Skin epidermis (tissue), 12 donors: Measurements from ENCODE around the gene NUBPL.
A peak's percentile ranks its signal among the peaks of the same experiment; 100 is the strongest.

Source experiments
- H3K27ac ChIP-seq, 21 experiments: fragments of 200-600 bp; sonication (generic) in 11 of 21; one replicate each; pipeline ENCODE4 v1.5.0; 2020; ENCODE audit warnings: mild to moderate bottlenecking in 3 of 21, inconsistent platforms in 2 of 21, moderate library complexity in 2 of 21
- H3K4me3 ChIP-seq, 7 experiments: fragments of 200-600 bp; sonication (generic) in 2 of 7; one replicate each; pipeline ENCODE4 v1.5.0; 2020; ENCODE audit warnings: inconsistent platforms in 2 of 7, mild to moderate bottlenecking in 2 of 7, moderate library complexity in 1 of 7

NUBPL gene, protein sequence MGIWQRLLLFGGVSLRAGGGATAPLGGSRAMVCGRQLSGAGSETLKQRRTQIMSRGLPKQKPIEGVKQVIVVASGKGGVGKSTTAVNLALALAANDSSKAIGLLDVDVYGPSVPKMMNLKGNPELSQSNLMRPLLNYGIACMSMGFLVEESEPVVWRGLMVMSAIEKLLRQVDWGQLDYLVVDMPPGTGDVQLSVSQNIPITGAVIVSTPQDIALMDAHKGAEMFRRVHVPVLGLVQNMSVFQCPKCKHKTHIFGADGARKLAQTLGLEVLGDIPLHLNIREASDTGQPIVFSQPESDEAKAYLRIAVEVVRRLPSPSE

DNA sequence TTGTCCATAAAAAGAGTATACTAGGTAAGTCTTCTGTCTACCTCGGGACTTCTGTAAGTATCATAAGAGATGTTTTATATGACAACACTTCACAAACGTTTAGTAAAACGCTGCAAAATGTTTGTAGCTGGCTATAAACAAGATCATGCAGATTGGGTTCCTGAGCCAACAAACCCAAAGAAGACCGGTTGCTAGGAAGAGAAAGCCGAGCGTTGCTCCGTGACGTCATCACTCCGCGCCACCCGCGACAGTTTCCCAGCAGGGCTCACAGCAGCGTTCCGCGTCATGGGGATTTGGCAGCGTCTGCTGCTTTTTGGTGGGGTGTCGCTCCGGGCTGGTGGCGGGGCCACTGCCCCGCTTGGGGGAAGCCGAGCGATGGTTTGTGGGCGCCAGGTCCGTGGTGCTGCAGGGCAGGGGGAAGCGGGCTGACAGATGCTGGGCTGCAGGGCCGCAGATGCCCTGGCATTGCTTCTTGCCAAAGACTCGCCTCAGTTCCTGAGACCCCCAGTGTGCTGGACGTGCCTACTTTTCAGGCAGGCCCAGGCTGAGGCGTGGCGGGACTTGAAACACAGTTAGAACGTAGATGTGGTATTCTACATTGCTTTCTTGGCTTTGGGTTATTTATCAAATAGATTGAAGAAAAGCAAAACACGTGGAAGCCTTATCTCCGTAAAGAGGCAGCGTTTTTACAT, at the start of gene NUBPL:
Gene NUBPL (plus strand): TSS at position 250 of the 692 bp plus-strand sequence. CDS start 36 bp downstream, at position 286.
- peak within 1 kb of the TSS; percentile 67 to 95 (median 71) for H3K4me3 ChIP-seq
- H3K27ac ChIP-seq, result peak within 1 kb of the TSS; percentile 75 to 95 (median 87)

DNA sequence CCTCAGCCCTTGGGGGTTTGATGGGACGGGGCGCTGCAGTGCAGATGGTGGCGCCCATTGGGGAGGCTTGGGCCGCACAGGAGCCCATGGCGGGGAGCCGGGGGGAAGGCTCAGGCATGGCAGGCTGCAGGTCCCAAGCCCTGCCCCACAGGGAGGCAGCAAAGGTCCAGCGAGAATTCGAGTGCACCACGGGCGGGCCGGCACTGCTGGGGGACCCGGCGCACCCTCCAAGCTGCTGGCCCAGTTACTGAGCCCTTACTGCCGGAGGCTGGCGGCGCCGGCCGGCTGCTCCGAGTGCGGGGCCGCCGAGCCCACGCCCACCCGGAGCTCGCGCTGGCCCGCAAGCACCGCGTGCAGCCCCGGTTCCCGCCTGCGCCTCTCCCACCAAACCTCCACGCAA, 34.1 kb upstream of the NUBPL start:
- Histone ChIP-seq H3K27ac (no peak overlapping the region), H3K4me3 (no peak overlapping the region)

DNA sequence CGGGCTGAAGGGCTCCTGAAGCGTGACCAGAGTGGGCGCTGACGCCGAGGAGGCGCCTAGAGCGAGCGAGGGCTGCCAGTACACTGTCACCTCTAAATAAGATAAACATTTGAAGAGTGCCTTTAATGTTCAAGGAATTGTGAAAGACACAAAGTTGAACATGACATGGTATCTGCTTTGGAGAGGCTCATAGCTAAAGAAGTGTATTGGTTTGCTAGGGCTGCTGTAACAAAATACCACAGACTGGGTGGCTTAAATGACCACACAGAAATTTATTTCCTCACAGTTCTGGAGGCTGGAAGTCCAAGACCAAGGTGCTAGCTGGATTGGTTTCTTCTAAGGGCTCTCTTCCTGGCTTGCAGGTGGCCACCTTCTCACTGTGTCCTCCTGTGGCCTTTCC, 33.7 kb upstream of the NUBPL start:
- Histone ChIP-seq H3K27ac (no peak overlapping the region), H3K4me3 (no peak overlapping the region)

DNA sequence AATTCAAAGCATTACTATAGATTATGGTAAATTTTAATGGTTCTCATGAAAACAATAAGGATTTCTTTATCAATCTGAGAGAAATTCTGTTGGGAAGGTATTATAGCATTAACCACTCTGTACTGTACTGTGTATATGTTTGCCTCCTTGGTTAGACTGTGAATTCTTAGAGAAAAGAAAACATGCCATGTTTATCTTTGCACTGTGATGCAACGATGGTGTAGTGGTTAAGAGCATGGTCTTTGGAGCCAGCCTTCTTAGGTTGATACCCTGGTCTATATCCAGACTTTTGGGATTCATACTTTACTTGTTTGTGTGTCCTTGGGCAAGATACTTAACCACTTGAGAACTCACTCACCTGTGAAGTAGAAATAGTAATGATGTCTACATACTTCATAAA, 32.2 kb upstream of the NUBPL start:
- Histone ChIP-seq H3K4me3 (no peak overlapping the region), H3K27ac (no peak overlapping the region)

DNA sequence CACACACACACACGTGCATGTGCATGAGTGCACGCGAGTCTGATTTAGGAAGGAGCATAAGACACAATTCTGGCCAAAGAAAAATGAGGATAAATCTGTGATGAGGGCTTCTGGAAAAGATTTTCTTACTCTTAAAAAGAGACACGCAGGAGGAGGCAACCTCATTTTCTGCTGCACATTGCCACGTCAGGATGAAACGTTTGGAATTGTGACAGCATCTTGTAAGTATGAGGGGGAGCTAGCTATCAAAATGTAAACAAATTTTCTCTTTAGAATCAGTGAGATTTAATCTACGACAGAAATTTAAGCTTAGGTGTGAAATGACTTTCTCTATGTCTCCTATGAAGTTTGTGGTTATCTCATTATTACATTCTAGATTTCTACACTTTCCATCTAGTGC, 31.1 kb upstream of the NUBPL start:
- Histone ChIP-seq H3K27ac (no peak overlapping the region), H3K4me3 (no peak overlapping the region)

DNA sequence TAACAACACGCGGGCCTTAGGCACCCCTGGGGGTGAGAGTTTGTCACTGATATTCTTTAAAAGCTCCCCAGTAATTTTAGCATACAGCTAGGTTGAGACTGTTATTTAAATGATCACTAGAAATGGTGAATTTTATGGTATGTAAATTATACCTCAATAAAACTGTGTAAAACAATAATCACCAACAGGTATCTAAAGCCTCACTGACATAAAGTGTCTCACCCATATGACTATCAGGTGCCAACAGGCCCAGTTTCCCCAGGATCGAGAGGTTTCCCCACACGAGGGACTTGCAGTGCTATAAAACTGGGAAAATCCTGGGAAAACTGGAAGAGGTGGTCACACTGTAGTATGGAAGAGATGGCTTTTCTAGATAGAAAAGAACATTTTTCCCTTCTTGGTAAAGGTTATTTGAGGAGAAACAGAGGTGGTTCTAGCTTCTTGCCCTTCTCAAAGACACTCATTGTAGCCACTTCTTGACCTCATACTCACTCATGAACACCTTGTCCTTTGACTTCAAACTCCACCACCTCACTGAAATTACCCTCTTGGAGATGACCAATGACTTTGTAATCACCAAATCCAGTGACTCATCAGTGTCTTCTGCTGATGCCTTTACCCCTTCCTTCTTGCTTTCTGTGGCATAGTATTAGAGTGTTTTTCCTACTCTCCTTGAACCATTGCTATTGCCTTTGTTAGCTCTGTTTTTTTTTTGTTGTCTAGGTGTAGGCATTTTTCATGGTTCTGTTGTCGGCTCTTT, 24.8 kb upstream of the NUBPL start:
- Histone ChIP-seq H3K4me3 (no peak overlapping the region), H3K27ac (no peak overlapping the region)

DNA sequence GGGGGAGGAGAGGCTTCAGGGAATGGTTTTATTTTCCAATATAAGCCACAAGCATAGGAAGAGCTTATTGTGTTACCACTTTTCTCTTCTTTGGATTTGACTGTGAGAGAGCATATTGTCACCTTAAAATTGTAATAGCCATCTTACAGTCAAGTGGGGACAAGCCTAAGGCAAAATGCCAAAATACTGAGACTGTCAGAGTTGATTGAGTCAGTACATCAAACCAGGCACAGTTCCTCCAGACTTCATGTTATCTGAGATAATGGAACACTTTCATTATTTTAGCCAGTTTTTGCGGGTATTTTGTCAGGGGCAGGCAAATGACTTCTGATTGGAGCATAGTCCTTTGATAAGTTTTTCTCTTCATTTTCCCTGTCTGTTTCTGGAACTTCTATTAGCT, 19.5 kb upstream of the NUBPL start:
- Histone ChIP-seq H3K4me3 (no peak overlapping the region), H3K27ac (no peak overlapping the region)

DNA sequence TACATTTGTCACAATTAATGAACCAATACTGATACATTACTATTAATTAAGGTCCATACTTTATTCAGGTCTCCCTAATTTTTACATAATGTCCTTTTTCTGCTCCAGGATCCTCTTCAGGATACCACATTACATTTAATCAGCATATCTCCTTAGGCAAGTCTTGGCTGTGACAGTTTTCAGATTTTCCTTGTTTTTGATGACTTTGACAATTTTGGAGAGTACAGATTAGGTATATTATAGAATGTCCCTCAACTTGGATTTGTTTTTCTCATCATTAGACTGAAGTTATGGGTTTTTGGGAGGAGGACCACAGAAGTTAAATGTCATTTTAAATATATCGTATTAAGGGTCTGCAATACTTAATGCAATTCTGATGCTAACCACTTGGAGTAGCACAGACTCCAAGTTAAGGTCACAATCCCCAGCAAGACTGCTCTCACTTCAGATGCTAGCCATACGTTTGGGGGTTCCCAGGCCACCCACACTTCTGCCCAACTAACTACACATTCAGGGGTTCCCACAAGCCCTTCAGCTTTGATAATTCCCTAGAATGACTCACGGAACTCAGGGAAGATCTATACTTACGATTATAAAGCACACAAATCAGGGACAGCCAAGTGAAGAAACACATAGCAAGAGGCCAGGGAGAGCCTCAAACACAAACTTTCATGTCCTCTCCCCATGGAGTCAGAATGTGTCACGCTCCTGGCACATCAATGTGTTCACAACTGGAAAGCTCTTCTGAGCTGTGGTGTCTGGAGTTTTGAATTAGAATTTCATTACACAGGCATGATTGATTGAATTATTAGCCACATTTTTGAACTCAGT, 17.0 kb upstream of the NUBPL start:
- Histone ChIP-seq H3K4me3 (no peak overlapping the region), H3K27ac (no peak overlapping the region)

DNA sequence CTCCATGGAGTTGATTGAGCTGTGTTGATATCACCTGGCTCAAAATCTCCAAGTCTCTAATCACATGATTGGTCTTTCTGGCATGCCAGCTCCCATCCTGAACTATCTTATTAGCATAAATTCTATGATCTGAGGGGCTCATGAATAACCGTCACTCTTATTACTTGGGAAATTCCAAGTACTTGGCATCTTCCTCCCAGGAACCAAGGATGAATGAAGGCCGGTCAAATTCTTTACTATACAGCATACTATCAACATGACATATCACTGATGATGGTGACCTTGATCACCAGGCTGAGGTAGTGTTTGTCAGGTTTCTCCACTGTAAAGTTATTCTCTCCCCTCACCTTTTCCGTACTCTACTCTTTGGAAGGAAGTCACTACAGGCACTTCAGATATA, 16.4 kb upstream of the NUBPL start:
- no peak overlapping the region for H3K27ac ChIP-seq
- no peak overlapping the region for H3K4me3 ChIP-seq

DNA sequence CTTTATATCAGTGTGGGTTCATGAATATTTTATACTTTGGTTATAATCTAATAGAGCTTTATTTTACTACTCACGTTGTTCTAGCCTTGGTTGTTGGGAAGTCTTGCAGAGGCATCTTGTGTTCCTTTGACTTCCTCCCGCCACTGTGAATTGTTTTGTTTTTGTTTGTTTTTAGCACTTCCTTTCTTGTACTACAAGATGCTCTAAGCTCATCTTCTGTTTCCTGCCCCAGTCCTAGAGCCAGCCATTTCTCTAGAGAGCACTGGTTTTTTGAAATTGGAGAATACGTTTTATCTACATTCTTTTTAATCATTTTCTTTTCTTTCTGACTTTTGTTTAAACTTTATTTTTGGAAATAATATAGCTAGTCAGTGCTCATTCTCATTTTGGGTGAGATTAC, 15.9 kb upstream of the NUBPL start:
- no peak overlapping the region for H3K27ac ChIP-seq
- no peak overlapping the region for H3K4me3 ChIP-seq

DNA sequence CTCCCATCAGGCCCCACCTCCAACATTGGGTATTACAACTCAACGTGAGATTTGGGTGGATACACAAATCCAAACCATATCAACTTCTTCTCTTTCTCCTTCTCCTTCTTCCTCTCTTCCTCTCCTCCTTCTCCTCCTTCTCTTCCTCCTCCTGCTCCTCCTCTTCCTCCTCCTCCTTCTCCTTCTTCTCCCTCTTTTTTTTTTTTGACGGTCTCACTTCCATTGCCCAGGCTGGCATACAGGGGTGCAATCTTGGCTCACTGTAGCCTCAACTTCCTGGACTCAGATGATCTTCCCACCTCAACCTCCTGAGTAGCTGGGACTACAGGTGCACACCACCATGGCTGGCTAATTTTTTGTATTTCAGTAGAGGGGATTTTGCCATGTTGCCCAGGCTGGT, 11.4 kb upstream of the NUBPL start:
- Histone ChIP-seq H3K27ac (no peak overlapping the region), H3K4me3 (no peak overlapping the region)

DNA sequence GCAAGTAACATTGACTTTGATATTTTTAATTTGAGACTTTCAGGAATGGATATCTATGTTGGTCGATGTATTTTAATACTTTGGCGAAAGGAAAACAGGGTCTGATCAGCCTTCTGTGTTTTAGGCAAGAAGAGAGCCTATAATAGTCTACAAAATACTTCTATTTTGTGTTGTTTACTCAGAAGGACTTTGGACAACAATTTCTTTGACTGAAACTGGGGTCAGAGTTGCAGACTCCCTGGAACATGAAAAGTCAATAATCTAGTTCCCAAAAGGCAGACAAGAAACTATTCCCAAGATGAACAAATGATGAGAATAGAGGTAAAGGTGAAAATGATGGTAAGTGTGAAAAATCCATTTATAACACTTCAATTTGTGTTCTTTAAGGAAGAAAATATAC, 10.6 kb upstream of the NUBPL start:
- Histone ChIP-seq H3K4me3 (no peak overlapping the region), H3K27ac (no peak overlapping the region)

DNA sequence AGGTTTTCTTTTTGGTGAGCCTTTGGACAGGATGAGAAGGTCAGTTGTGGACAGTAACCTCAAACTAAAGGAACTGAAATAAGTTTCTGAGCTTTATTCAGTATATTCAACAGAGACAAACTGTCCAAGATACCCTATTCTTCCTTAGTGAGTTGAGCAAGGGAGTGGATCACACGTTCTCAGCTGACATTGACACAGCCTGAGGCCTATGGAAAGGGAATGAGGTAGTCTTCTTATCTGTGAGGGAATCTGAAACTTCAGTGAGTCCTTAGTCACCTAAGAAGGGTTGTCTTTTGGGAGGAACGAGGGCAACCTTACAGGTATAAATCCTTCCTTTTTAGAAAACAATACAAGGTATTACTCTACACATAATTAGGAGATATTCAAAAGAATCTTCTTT, 5.0 kb upstream of the NUBPL start:
- Histone ChIP-seq H3K4me3 (no peak overlapping the region), H3K27ac (no peak overlapping the region)

DNA sequence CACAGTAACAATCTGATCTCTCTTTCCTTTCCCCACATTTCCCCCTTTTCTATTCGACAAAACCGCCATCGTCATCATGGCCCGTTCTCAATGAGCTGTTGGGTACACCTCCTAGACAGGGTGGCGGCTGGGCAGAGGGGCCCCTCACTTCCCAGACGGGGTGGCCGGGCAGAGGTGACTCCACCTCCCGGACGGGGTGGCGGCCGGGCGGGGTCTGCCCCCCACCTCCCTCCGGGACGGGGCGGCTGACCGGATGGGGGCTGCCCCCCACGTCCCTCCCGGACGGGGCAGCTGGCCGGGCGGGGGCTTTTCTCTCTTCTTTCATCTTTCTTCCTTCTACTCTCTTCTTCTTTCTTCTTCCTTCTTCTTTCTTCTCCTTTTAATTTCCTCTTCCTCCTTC, 1.3 kb upstream of the NUBPL start:
- Histone ChIP-seq H3K4me3 (no peak overlapping the region), H3K27ac (no peak overlapping the region)

DNA sequence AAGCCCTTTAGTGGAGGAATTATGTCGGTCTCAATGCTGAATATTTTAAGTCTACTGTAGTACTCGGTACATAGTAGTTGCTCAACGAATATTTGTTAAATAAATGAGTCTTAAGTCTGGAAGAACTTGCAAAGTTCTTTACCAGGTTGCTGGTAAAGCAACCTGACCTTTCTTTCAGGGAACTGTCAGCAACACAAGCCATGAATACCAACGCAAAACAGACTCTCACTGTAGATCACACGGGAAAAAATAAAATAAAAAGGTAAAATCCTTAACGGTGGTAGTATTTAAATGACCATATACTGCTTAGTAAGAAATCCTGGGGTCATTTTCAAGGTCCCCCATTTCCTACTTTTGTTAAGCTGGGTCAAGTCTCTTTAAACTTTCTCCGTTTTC, 447 bp upstream of the NUBPL start:
- H3K27ac ChIP-seq, result peak overlapping the region in 19 of 21 experiments; percentile 76 to 95 (median 87)
- peak overlapping the region; percentile 67 to 95 (median 71) for H3K4me3 ChIP-seq

DNA sequence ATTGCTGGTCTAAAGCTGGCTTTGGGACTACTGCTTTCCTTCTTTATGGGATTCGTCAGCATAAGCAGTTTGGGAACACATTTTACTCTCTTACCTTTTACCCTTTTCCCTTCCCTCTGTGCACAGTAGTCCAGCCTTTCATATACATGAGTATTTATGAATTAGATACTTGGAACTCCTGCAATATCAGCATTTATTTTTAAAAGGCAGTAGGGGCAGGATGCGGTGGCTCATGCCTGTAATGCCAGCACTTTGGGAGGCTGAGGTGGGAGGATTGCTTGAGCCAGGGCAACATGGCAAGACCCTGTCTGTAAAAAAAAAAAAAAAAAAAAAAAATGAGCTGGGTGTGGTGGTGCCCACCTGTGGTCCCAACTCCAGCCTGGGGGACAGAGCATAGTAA, 3.0 kb downstream of the NUBPL start:
- Histone ChIP-seq H3K4me3 (no peak overlapping the region), H3K27ac (no peak overlapping the region)

DNA sequence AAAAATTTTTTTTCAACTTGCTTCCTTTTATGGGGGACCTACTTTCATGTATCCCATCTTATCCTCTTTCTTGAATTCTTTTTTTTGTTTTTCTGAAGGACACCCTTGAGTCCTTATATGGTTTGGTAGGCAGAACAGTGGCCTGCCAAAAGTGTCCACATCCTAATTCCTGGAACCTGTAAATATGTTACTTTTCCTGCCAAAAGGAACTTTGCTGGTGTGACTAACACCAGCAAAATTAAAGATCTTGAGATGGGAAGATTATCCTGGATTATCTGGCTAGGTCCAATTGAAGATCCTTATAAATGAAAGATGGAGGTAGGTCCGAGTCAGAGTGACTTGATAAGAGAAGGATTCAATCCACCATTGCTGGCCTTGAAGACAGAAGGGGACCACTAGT, 5.3 kb downstream of the NUBPL start:
- H3K27ac ChIP-seq, result no peak overlapping the region
- no peak overlapping the region for H3K4me3 ChIP-seq

DNA sequence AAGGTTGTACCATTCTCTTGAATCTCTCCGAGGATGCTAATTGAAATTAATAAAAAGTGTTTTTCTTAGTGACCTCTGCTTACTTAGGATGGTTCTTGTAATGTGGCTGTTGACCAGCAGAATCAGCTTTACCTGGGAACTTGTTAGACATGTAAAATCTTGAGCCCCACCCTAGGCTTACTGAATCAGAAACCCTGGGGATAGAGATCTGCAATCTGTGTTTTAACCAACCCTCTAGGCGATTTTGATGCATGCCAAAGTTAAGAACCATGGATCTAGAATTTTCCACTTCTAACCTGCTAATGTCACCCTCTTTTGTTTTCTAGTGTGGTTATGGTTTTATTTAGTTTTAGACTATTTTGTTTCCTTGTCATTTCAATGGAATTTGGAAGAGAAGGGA, 6.5 kb downstream of the NUBPL start:
- Histone ChIP-seq H3K4me3 (no peak overlapping the region), H3K27ac (peak overlapping the region in 6 of 21 experiments; percentile 4 to 64 (median 31))

DNA sequence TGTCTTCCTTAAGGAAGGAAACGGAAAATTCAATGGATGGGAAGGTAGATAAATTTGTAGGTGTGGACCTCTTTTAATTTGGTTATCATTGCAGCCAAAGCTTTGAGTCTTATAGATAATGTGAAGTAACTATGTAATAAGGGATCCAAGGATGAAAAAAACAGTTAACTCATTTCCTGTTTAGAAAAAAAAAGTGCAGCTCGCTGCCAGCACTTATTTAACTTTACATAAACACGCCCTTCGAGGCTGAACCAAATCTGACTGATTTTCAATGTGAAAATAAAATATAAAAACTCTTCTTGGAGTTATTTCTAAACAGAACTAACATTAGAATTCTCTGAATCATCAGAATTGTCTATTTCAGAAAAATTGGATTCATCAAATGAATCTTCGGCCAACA, 7.0 kb downstream of the NUBPL start:
- Histone ChIP-seq H3K4me3 (no peak overlapping the region), H3K27ac (peak overlapping the region in 6 of 21 experiments; percentile 4 to 64 (median 31))

DNA sequence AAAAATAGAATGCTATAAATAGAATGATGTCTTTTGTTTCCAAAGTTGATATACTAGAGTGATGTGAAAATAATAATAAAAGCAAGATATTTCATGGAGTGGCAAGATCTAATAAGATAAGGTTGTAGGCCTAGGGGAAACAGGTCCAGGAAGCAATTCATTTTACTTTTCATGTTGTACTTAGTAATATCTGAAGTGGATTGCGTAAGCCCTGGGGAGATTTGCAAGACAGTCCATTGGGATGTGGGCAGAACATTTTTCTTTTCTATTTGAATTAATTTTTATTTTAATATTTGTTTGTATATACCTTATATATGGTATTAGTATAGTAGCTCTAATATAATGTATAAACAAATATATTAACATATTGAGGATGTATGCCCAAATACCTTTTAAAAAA, 7.5 kb downstream of the NUBPL start:
- no peak overlapping the region for H3K27ac ChIP-seq
- H3K4me3 ChIP-seq, result no peak overlapping the region
